GM19463 (cell line): ENCODE results near the gene NCOR1.

Experiments
- ATAC-seq: cut with Tn5 transposase; IDR thresholded peaks from one replicate; pipeline ENCODE4 v1.9.1; 2021; ENCODE audit warnings: mild to moderate bottlenecking, moderate library complexity; ENCODE audit not compliant: unreplicated experiment

Gene NCOR1

DNA sequence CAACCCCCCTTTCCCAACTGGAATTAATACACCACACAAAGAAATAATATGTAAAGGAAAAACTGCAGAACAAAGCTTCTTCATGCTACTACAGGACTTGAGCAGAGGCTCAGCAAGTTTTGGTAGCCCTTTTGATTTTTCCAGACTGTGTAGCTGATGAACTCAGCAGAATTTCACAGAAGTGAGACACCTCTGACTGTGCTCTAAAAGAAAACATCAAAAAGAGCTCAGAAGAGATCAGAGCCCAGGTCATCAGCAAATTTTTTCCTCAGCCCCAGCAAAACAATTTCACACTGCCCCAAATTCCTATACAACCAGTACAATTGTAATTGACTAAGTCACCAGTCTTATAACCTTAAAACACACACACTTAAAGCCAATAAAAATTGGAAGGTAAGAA, 177.7 kb downstream of the NCOR1 start:
- no peak for ATAC-seq

GRCh38 chr17:16036261-16036660, 179.1 kb downstream of the NCOR1 start:
- no peak for ATAC-seq

DNA sequence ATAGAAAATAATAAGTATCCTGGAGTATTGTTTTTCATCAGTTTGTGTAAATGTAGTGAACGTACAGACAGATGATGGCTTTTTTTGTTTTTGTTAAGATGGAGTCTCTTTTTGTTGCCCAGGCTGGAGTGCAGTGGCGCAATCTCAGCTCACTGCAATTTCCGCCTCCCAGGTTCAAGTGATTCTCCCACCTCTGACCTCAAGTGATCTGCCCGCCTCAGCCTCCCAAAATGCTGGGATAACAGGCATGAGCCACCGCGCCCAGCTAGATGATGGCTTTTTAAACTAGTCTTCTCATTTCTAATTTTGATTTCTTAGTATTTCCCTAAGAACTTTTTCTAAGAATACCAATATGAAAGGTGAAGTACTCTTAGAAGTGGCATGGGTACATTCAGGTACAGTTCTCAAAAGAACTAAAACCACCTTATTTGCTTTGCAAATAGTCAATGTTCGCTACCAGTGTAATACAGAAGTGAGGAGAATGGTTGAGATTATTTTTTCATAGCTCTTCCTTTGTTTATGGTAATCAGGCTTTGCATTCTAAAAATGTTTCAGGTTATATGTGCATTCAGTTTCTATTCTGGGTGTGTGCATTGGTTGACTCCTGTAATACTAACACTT, 181.5 kb downstream of the NCOR1 start:
- ATAC-seq: no peak

- ATAC-seq: peak; percentile 96
These were observed 187.4 kb downstream of the NCOR1 start for GRCh38 chr17:16027708-16028584.

DNA sequence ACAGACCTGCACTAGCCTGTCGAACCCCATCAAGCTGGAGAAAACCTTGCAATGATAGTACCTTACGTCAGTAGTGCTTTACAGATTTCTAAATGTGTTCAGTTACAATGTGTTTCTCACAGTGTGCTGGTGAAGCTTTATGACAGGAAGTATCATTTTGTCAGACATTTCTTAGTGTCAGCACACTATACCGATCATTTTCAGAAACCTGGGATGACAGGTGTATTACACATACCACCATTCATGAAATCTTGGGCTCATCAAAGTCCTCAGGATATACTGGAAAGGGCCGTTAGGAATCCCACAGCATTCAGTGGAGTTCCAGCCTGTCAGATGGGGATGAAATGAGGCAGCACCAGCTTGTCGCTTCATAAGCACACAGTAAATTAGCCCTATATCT, 188.4 kb downstream of the NCOR1 start:
- no peak for ATAC-seq

DNA sequence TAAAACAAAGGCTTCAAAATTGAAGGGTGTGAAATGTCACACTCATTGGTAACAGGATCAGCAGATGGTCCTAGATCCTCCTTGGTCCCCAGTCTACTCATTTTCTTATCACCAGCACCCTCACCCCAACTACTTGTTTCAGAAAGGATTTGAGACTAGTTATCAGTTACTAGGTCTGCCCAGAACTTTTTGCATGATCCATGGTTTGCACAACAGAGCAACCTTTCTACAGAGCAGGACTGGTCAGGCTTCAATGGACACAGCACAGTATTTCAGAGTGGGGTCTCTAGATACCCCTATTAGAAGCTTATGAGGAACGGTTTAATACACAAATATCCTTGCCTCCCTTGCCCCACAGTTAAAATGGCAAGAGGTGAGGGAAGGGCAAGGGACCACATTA, 190.1 kb downstream of the NCOR1 start:
- ATAC-seq: no peak

DNA sequence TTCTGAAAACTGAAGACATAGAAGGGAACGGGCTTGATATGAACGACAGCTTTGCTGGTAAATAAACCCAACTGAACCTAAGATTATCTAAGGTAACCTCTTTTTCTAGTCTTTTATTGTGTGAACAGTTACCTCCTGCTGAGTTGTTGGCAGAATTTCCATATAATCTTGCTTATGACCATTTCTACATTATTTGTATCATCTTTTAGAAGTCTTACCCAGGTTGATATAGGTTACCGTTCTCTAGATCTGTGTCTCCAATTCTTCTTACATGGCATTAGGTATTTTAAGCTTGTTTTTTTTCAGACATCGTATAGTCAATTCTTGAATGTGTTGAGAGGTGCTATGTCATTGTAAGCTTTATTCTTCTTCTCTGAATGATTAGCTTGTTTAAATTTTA, 191.5 kb downstream of the NCOR1 start:
- ATAC-seq: no peak

- no peak for ATAC-seq
These were observed 196.0 kb downstream of the NCOR1 start for GRCh38 chr17:16019347-16019746.

- no peak for ATAC-seq
These were observed 201.4 kb downstream of the NCOR1 start for GRCh38 chr17:16013943-16014407.

DNA sequence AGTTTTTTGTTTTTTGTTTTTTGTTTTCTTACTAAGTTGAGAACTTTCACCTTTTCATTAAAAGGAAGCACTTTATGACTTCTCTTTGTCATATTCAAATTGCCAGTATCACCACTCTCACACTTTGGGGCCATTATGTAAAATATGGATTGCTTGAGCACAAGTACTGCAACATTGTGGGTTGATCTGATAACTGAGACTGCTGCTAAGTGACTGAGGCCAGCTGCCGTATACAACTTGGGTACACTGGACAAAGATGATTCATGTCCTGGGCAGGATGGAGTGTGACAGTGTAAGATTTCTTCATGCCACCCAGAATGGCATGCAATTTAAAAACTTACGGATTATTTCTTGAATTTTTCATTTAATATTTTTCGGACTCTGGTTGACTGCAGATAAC, 207.9 kb downstream of the NCOR1 start:
- no peak for ATAC-seq

GRCh38 chr17:16005636-16006035, 209.7 kb downstream of the NCOR1 start:
- no peak for ATAC-seq

GRCh38 chr17:16003841-16004240, 211.5 kb downstream of the NCOR1 start:
- ATAC-seq: no peak

- no peak for ATAC-seq
These were observed 212.6 kb downstream of the NCOR1 start for GRCh38 chr17:16002708-16003260.

DNA sequence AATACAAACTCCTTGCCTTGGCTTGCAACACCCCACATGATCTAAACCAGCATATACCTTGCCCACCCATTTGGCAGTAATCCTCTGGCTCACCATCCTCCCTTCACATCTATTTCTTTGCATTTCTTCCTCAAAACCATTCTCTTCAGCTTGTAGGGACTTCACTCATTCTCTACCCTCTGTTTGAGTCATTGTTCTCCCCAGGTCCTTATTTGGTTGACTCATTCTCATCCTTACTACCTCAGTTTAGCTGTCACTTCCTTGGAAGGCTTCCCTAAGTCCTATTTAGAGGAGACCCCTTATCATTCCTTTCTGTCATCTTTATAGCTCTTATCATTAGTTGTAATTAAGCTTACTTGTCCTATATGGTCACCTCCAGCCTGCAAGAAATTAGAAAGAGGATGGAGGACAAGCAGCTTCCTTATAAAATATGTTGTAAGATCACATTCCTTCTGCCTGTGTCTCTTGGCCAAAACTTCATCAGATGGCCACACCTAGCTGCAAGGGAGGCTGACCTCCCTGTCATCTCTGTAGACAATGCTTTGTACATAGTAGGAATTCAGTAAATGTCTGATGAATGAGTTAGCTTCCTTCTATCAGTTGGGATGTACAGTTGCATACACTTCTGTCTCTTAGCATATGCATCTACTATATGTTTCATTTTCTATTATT, 214.0 kb downstream of the NCOR1 start:
- no peak for ATAC-seq

DNA sequence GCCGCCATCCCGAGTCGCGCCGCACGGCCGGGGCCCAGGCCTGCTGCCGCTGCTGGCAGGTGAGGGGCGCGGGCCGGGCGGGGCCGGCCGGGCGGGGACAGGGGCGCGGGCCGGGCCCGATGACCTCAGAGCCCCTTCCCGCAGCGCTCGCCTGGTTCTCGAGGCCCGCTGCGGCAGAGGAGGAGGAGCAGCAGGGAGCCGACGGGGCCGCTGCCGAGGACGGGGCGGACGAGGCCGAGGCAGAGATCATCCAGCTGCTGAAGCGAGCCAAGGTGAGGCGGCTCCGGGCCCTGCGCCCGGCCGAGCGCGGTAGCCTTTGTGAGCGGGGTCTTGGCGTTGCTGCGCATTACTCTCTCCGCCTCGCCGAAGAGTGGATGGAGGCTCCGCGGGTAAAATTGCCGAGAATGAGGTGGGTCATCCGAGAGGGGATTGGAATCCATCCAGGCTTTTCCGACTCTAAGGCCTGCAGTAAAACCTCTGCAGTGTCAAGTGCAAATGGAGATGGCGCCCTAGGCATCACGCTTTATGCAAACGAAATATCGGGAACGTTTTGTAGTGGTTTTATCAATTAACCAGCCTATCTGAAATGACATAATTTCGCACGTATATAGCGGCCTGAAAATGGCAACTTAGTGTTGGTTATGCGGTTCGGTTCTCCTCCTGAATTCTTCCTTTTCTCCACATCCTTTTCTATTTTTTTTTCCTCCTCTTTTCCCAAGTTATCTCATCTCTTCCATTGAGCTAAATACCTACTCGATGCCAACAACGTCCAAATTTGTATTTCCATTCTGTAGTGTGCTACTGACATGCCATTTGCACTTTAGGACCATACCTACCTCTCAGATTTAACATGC, 215.1 kb downstream of the NCOR1 start:
- ATAC-seq: peak; percentile 29

GRCh38 chr17:15999141-15999973, 216.0 kb downstream of the NCOR1 start, which contains the start of the genes TTC19 and ZSWIM7:
Gene TTC19 (plus strand): TSS chr17:15999824. CDS start chr17:15999849, 25 bp downstream.
Gene ZSWIM7 (minus strand): TSS chr17:15999704. CDS start chr17:15999594, 110 bp downstream.
- ATAC-seq: peak; percentile 95

DNA sequence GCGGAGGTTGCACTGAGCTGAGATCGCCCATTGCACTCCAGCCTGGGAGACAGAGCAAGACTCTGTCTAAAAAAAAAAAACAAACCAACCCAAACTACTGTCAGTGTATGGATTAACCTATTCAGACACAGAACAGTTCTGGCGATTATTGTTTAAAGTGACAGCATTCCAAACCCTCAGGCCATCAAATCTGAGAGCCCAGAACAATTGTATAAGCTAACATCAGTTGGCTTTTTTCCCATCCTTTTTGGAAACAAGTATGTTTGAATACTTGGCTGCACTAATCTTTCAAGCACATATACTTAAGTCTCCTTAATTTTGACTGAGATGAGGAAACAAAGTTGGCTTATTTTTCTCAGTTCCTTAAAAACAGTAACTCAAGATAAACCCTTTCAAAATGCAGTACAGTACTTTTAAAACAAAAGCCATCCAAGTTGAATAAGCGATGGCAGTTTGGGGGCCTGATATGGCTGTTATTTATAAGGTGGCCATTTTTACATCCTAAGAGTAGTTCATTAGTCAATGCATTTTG, 217.2 kb downstream of the NCOR1 start:
- ATAC-seq: no peak

- no peak for ATAC-seq
These were observed 219.0 kb downstream of the NCOR1 start for GRCh38 chr17:15996322-15996721.
